GM18526 (cell line): ENCODE measurements around the gene ZNF506.

Experiments
- POLR2A ChIP-seq: IDR thresholded peaks from 3 replicates; pipeline ENCODE4 v1.6.1; 2011; ENCODE audit not compliant: insufficient read length; ENCODE audit errors: extremely low read depth

ZNF506 gene

GRCh38 chr19:19747357-19748220 is 74.0 kb downstream of the ZNF506 start:
- TF ChIP-seq POLR2A = no peak

- TF ChIP-seq POLR2A = no peak
Measured at GRCh38 chr19:19746286-19747213, 75.0 kb downstream of the ZNF506 start.

DNA sequence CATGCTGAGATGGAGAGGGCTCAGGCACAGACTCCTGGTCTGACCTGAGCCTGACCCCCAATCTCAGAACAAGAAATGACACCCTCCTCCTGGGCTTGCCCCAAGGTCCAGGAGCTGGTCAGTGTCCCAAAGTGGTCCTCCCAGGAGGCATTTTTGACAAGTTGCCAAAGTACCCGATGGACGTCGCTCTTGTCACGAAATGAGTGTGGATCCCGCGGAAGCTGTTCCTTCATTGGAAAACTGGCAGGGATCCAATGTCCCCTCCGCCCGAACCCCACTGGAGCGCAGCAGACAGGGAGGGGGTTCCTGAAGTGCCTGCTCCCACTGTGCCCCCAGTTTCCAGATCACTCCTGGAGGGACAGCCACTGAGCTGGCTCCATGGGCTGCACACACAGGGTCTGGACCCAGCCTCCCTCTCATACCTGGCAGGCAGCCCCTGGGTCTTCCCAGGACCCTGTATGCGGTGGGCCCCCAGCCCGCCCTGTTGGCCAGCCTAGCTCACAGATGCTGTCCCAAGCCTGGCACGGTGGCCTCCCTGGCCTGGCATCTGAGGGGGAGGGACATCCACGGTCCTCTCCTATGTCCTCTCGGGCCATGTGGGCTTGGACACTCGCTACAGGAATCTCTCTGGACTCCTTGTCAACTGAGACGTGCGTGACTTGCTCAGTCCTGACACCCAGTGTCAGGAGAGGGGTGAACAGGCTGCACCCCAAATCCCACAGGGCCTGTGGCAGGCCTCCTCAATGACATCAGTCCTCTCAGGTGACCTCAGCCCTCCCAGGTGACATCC is 75.9 kb downstream of the ZNF506 start:
- no peak for TF ChIP-seq POLR2A

GRCh38 chr19:19744641-19745040 is 76.9 kb downstream of the ZNF506 start:
- TF ChIP-seq POLR2A = no peak

- no peak for TF ChIP-seq POLR2A
Measured at GRCh38 chr19:19743176-19743575, 78.4 kb downstream of the ZNF506 start.

DNA sequence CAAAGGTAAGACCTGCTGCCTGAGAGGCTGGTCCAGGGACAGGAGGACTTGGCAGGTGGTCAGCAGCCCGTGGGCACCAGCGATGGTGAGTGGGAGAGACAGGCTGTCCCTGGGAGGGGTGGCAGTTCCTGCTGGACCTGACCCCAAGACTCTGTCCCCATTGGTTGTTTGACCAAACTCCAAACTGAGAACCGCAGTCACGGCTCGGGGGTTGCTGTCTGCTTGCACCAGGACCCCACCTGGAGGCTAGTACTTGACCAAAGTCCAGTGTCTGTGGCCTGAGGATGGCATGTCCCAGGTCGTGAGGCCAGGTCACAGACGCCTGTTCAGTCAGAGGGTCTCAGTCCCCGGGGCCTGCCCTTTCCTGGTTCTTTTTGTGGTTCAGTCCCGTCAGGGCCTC is 78.8 kb downstream of the ZNF506 start:
- TF ChIP-seq POLR2A = no peak
